H1 (cell line): ENCODE results near the gene SIPA1L2. TPM values are rescaled to one million over a fixed set of nuclear protein-coding genes. Genes with fewer than 3 reads are reported as not detected.

Experiments used
- GABPA ChIP-seq: IDR thresholded peaks from 2 replicates; pipeline ENCODE4 v1.6.1; 2011; ENCODE audit warnings: mild to moderate bottlenecking, low read length, moderate library complexity, borderline replicate concordance; ENCODE audit not compliant: insufficient read depth
- GTF2F1 ChIP-seq: IDR thresholded peaks from 2 replicates; pipeline ENCODE4 v1.6.1; 2012; ENCODE audit warnings: low read depth, low read length, improper control_type of control experiment, borderline replicate concordance
- KDM5A ChIP-seq: fragments of 200-600 bp; IDR thresholded peaks from 2 replicates; pipeline ENCODE4 v1.7.1; 2012; ENCODE audit warnings: mild to moderate bottlenecking, low read length, inconsistent platforms, mixed read lengths
- POLR2AphosphoS5 ChIP-seq: IDR thresholded peaks from 2 replicates; pipeline ENCODE4 v1.6.1; 2011; ENCODE audit warnings: low read depth, low read length
- SIN3A ChIP-seq, 2 experiments: IDR thresholded peaks in 1 of 2; conservative IDR thresholded peaks in 1 of 2; 2 replicates each; pipeline ENCODE4 v1.6.1; 2011 to 2012; ENCODE audit warnings: low read length in 2 of 2, improper control_type of control experiment in 1 of 2, low read depth in 1 of 2, mild to moderate bottlenecking in 1 of 2
- TAF7 ChIP-seq: optimal IDR thresholded peaks from 2 replicates; pipeline ENCODE3; 2011; ENCODE audit warnings: low read depth, mild to moderate bottlenecking, inconsistent platforms, low read length, moderate library complexity, borderline replicate concordance
- USF2 ChIP-seq: IDR thresholded peaks from 2 replicates; pipeline ENCODE4 v1.6.1; 2011; ENCODE audit warnings: low read length, improper control_type of control experiment
- polyA plus RNA-seq, 7 experiments: library from polyadenylated mRNA; depleted of rRNA in 3 of 7; stranded (reverse) in 5 of 7; unstranded in 2 of 7; fragments of >200 nt in 5 of 7; fragments of 200-250 nt in 2 of 7; gene quantifications; 1 replicate in 5 of 7; 2 replicates in 1 of 7; 4 replicates in 1 of 7; pipeline versions ENCODE4 v1.2.1 to v1.2.3, GENCODE V29; 2011 to 2013; ENCODE audit warnings: missing spikeins in 2 of 7, mixed read lengths in 2 of 7
- total RNA-seq: library from RNA; stranded (reverse); fragmentation: NEBNext Ultra II Directional; extraction: Animal tissue kit (Norgen Biotek cat#: 25700); gene quantifications from 2 replicates; pipeline ENCODE4 v1.2.1, GENCODE V29; 2021
- TF ChIP-seq, protein P1 (sequence below): IDR thresholded peaks from 2 replicates; pipeline ENCODE4 v1.6.1; 2011; ENCODE audit warnings: low read depth, mild to moderate bottlenecking, low read length; ENCODE audit not compliant: insufficient read depth

SIPA1L2 gene
- total and polyA plus RNA-seq, 2 of the 8 experiments (the other 6 are each of a cell fraction or from before 2014, with no cell fraction given): 7.7 to 13.2 TPM

DNA sequence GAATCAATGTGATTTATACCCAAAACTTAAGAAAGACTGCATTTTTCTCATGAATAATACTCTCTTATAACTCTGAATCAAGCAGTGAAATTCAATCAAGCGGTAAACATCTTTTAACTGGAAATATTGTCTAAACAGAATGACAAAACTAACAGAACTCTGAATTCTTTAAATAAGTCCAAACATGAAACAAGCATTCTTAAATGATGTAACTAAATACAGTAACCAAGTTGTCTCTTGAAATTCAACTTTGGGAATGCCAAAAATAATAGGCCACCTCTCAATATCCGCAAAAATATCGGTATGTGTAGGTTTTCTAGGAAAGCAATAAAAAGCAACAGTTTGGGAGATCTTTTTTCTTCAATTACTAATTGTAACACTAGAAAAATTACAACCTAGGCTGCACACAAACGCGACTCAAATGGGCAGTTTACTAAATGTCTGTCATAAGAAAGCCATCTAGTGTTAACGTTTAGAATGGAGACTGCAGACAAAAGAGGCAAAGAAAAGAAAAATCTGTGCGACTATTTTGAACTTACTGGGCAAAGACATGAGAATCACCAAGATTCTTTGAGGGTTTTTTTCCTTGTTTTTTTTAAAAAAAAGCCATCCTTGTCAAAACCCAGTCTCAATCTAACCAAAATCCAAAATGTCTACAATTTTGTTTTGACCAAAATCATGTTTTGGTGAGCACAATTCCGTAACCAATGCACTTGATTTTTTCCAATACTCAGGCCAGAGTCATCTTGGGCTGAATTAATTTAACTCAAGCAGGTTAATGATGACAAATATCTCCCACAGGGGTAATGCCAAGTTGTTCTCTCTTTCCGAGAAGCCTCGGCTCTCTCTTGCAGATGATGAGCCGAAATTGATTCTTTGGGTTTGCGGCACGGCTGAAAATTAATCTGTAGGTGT is 1.3 kb downstream of the SIPA1L2 start (continued):
- TF ChIP-seq, protein P1, sequence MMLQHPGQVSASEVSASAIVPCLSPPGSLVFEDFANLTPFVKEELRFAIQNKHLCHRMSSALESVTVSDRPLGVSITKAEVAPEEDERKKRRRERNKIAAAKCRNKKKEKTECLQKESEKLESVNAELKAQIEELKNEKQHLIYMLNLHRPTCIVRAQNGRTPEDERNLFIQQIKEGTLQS: no peak
- no peak for TF ChIP-seq TAF7
- no peak for TF ChIP-seq USF2
- no peak for TF ChIP-seq POLR2AphosphoS5
- TF ChIP-seq KDM5A: no peak
- TF ChIP-seq SIN3A (conservative IDR thresholded peaks at IDR 0.05 in 1 of 2, IDR thresholded peaks at IDR 0.05 in 1 of 2; ENCODE audit: low read depth in 1 of 2, low read length in 2 of 2): no peak
- no peak for TF ChIP-seq GABPA
- no peak for TF ChIP-seq GTF2F1
- TF ChIP-seq, all 59 proteins: peak for 0
